Stimulated activated CD8-positive, alpha-beta memory T cell treated with anti-CD3 and anti-CD28 coated beads, Interleukin-4, amount 100 ng/mL, for 24 hours (primary cell): ENCODE results near the gene ANGPT4.
A peak's percentile ranks its signal among the peaks of the same experiment; 100 is the strongest.
"Not testable (repeated sequence)": the region's sequence is repeated elsewhere in the genome, so short reads cannot be mapped to it uniquely, and the experiment has no call there.

Experiments
- DNase-seq: peaks from one replicate; pipeline ENCODE4 v3.0.0-alpha.2; 2020; ENCODE audit warnings: low read depth

The ANGPT4 gene

GRCh38 chr20:844473-845225 lies 71.5 kb downstream of the ANGPT4 start:
- DNase-seq: peak; percentile 86

GRCh38 chr20:843912-844311 lies 72.2 kb downstream of the ANGPT4 start:
- DNase-seq: no peak

- DNase-seq: no peak
Measured at GRCh38 chr20:842547-842940, 73.6 kb downstream of the ANGPT4 start.

- no peak for DNase-seq
Measured at GRCh38 chr20:841568-842546, 74.3 kb downstream of the ANGPT4 start.

- DNase-seq: no peak
Measured at GRCh38 chr20:840858-841567, 75.1 kb downstream of the ANGPT4 start.

- DNase-seq: no peak
Measured at GRCh38 chr20:840503-840857, 75.7 kb downstream of the ANGPT4 start.

- no peak for DNase-seq
Measured at GRCh38 chr20:839626-840025, 76.5 kb downstream of the ANGPT4 start.

- no peak for DNase-seq
Measured at GRCh38 chr20:839015-839414, 77.1 kb downstream of the ANGPT4 start.

- DNase-seq: no peak
Measured at GRCh38 chr20:836190-836589, 79.9 kb downstream of the ANGPT4 start.

GRCh38 chr20:835608-836045 lies 80.5 kb downstream of the ANGPT4 start:
- no peak for DNase-seq

GRCh38 chr20:834151-834746 lies 81.9 kb downstream of the ANGPT4 start:
- no peak for DNase-seq

GRCh38 chr20:833450-834150 lies 82.5 kb downstream of the ANGPT4 start, which contains the start of gene FAM110A:
Gene FAM110A, plus strand, starts transcription at chr20:833715. Its CDS starts 11,090 bp downstream, at chr20:844805.
- peak; percentile 96 for DNase-seq

GRCh38 chr20:833121-833449 lies 83.0 kb downstream of the ANGPT4 start:
- no peak for DNase-seq

GRCh38 chr20:831956-832355 lies 84.2 kb downstream of the ANGPT4 start:
- no peak for DNase-seq

- DNase-seq: no peak
Measured at GRCh38 chr20:831251-831650, 84.9 kb downstream of the ANGPT4 start.

- DNase-seq: no peak
Measured at GRCh38 chr20:830011-830521, 86.1 kb downstream of the ANGPT4 start.

GRCh38 chr20:829551-829950 lies 86.6 kb downstream of the ANGPT4 start:
- no peak for DNase-seq

GRCh38 chr20:828987-829386 lies 87.1 kb downstream of the ANGPT4 start:
- no peak for DNase-seq

GRCh38 chr20:827981-828380 lies 88.2 kb downstream of the ANGPT4 start:
- DNase-seq: not testable (repeated sequence)

GRCh38 chr20:826695-827323 lies 89.3 kb downstream of the ANGPT4 start:
- DNase-seq: no peak
